GM21737 (cell line): ENCODE results near the gene PAX7.
"Not testable (repeated sequence)": the region's sequence is repeated elsewhere in the genome, so short reads cannot be mapped to it uniquely, and the experiment has no call there.

Source experiments
- ATAC-seq: cut with Tn5 transposase; IDR thresholded peaks from one replicate; pipeline ENCODE4 v1.9.1; 2021; ENCODE audit warnings: mild to moderate bottlenecking, moderate library complexity; ENCODE audit not compliant: unreplicated experiment

PAX7 gene

GRCh38 chr1:18630511-18631495, at the start of gene PAX7:
Gene PAX7, plus strand, starts transcription at chr1:18630846. Its CDS starts 758 bp downstream, at chr1:18631604.
- no peak for ATAC-seq

DNA sequence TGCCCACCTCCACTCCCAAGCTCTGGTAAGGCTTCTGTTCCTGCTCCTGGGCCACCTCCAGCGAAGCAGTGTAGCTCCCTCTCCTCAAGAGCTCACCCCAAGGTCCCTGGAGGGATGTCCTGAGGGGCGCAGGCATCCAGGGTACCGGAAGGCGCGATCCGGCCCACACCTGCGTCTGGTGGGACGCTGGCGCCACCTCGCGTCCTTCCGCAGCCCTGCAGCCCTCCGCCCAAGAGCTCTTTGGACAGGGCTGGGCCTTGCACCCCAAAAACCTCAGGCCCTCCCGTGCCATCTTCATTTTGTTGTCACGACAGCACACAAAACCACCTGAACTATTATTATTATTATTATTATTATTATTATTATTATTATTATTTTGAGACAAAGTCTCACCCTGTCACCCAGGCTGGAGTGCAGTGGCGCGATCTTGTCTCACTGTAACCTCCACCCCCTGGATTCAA, 49.2 kb upstream of the PAX7 start:
- ATAC-seq = no peak

GRCh38 chr1:18582890-18583289, 47.8 kb upstream of the PAX7 start:
- ATAC-seq = no peak

- ATAC-seq = no peak
These were observed 47.2 kb upstream of the PAX7 start for GRCh38 chr1:18583326-18583941.

DNA sequence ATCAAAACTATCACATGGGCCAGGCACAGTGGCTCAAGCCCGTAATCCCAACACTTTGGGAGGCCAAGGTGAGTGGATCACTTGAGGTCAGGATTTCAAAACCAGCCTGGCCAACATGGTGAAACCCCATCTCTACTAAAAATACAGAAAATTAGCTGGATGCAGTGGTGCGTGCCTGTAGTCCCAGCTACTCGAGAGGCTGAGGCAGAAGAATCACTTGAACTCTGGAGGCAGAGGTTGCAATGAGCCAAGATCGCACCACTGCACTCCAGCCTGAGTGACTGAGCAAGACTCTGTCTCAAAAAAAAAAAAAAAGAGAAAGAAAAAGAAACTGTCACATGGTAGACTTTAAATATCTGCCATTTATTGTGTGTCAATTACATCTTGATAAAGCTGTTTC, 44.6 kb upstream of the PAX7 start:
- not testable (repeated sequence) for ATAC-seq

DNA sequence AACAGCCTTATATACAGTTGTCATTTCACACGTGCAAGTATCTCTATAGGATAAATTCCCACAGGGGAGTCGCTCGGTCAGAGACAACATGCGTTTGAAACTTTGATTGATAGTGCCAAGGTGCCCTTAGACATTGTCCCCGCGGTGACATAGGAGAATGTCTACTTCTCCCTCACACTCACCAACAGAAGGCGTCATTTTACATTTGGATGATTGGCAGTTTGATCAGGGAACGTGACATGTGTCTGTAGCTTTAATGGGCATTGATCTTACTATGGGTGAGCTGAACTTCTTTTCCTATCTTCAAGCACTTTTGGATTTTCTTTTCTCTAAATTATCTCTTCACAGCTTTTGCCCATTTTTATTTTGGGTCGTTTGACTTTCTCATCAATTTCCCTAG, 42.6 kb upstream of the PAX7 start:
- ATAC-seq = no peak

- ATAC-seq = no peak
These were observed 38.3 kb upstream of the PAX7 start for GRCh38 chr1:18592368-18592767.

- no peak for ATAC-seq
These were observed 33.2 kb upstream of the PAX7 start for GRCh38 chr1:18597160-18598042.

- ATAC-seq = no peak
These were observed 31.6 kb upstream of the PAX7 start for GRCh38 chr1:18599086-18599485.

DNA sequence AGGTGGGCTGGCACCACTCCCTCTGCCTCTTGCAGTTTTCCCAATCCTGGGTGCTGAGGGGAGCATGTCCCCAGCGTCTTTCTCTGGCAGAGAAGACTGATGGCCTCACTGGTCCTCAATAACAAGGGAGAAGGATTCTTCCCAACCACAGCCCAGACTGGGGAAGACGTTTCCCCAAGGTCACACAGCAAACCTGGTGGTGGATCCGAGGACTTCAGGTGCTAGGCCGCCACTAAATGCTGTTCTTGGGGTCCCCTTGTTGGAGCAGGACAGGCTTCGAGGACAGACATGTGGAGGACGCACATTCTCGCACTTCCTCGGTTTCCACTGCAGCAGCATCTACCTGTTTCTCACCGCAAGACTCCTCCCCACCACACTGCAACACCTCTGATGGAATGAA, 30.9 kb upstream of the PAX7 start:
- no peak for ATAC-seq

DNA sequence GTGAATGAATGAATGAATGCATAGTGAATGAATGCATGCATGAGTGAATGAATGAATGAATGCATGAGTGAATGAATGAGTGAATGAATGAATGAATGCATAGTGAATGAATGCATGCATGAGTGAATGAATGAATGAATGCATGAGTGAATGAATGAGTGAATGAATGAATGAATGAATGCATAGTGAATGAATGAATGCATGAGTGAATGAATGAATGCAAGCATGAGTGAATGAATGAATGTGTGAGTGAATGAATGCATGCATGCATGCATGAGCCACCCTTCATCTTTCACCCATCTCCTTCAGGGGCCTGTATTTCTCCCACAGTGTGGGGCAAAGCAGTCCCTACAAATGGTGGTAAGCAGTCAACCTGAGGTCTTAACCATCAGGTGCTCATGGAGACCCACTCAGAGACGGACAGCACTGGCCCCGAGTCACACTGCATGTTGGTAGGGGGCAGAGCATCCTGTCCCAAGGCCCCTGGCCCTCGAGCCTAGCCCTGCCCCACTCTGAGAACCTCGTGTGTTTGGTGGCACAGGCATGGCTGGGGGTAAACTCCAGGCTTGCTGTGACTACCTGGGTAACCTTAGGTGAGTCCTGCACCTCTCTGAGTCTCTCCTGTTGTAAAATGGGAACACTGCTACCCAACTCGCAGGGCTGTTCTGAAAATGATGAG, 28.0 kb upstream of the PAX7 start:
- no peak for ATAC-seq

DNA sequence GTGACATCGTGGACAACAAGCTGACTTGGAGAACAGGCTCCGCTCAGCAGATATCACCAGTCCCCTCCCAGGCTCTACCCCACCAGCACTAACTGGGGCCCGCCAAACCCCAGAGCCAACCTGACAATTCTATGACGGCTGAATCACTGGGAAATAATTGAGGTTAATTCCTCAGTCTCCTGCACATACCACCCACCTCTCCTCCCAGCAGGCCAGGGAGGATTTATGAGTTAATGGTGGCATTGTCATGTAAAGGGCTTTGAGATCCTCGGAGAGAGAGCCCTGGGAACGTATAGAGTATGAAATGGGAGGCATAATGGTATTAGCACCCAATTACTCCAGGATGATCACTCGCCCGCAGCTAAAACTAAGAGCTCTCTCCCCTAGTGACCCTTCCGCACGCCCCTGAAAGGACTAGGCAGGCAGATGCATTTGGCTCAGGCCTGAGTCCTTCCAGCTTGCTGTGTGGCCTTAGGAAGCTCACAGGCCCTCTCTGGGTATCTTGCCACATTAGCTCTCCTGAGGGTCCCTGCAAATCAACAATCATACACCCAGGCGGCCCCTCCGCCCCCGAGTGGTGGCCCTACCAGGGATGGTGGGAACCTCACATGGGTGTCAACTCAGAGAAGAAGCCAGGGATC, 27.3 kb upstream of the PAX7 start:
- ATAC-seq = no peak

GRCh38 chr1:18606443-18607288, 24.0 kb upstream of the PAX7 start:
- ATAC-seq = no peak

DNA sequence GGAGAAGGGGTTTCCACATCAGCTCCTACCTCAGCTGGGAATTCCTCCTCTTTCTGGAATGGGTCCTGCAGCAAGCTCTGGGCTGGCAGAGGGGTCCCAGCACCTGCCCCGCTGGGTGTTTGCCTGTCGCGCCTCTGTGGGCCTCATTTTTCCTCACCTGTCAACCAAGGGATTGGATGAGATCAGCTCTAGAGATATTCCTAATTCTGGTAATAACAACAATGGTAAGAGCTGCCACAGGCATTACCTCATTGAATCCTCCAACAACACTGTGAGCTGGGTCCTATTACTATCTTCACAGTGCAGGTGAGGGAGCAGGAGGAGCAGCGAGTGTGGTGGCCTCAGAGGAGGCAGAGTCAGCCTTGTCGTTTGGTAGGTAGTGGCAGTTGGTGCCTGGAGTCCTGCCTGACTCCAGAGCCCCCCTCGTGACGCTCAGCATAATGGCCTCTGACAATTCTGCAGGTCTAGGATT, 23.3 kb upstream of the PAX7 start:
- ATAC-seq = no peak

- ATAC-seq = no peak
These were observed 22.1 kb upstream of the PAX7 start for GRCh38 chr1:18608534-18608933.

GRCh38 chr1:18611311-18611710, 19.3 kb upstream of the PAX7 start:
- ATAC-seq = no peak

- no peak for ATAC-seq
These were observed 18.6 kb upstream of the PAX7 start for GRCh38 chr1:18612073-18612472.

- ATAC-seq = no peak
These were observed 16.4 kb upstream of the PAX7 start for GRCh38 chr1:18614069-18614735.
